Uterus (tissue), 4 donors: ENCODE results near the gene KIF11. TPM values are rescaled to one million over a fixed set of nuclear protein-coding genes. Genes with fewer than 3 reads are reported as not detected.
A peak's percentile ranks its signal among the peaks of the same experiment; 100 is the strongest.

Source experiments
- DNase-seq, 2 donors: peaks; one replicate each; pipeline ENCODE4 v3.0.0-alpha.2; 2019 to 2020
- H3K27ac ChIP-seq, 2 donors: fragments of 200-600 bp; sonication (generic); 1 replicate in 1 of 2; 2 replicates in 1 of 2; pipeline ENCODE4 v1.5.1; 2016 to 2018
- H3K27me3 ChIP-seq, 2 donors: fragments of 200-600 bp; sonication (generic); one replicate each; pipeline ENCODE4 v1.5.1; 2018 to 2019; ENCODE audit warnings: control low read depth in 1 of 2
- H3K36me3 ChIP-seq, 2 donors: fragments of 200-600 bp; sonication (generic); one replicate each; pipeline ENCODE4 v1.5.1; 2019; ENCODE audit warnings: control low read depth in 1 of 2
- H3K4me1 ChIP-seq, 2 donors: fragments of 200-600 bp; sonication (generic); one replicate each; pipeline ENCODE4 v1.5.1; 2018 to 2019; ENCODE audit warnings: control low read depth in 1 of 2
- H3K4me3 ChIP-seq, 2 donors: fragments of 200-600 bp; sonication (generic); 1 replicate in 1 of 2; 2 replicates in 1 of 2; pipeline ENCODE4 v1.5.1; 2018 to 2019; ENCODE audit warnings: mild to moderate bottlenecking in 1 of 2
- H3K9me3 ChIP-seq, 2 donors: fragments of 200-600 bp; sonication (generic); one replicate each; pipeline ENCODE4 v1.5.1; 2019; ENCODE audit warnings: control low read depth in 1 of 2
- CTCF ChIP-seq, 4 experiments: fragments of 200-600 bp in 2 of 4; fragments of 450-650 bp in 2 of 4; sonication (generic) in 2 of 4; IDR thresholded peaks; one replicate each; pipeline ENCODE4 v1.5.1; 2016 to 2019; ENCODE audit warnings: antibody characterized with exemption in 4 of 4, mild to moderate bottlenecking in 2 of 4, moderate library complexity in 1 of 4
- POLR2A ChIP-seq, 2 donors: fragments of 450-650 bp; IDR thresholded peaks; one replicate each; pipeline ENCODE4 v1.6.1; 2016; ENCODE audit warnings: antibody characterized with exemption in 2 of 2, mild to moderate bottlenecking in 1 of 2, moderate library complexity in 1 of 2
- intact Hi-C: fragments of 100-400 bp; cut with DNase I; formaldehyde crosslinking; loops from one replicate; pipeline ENCODE4 v1.15.1; 2023; ENCODE audit warnings: low total_unique reads
- total RNA-seq, 4 donors: library from RNA; depleted of rRNA in 3 of 4; stranded (reverse); fragments of >200 nt in 3 of 4; gene quantifications; one replicate each; pipeline versions ENCODE4 v1.1.0 to v1.2.4, GENCODE V29; 2014 to 2023
- donor health status: DM: yes; HTN: yes; CAD: no.

The KIF11 gene
- total RNA-seq, 4 donors from 2014 or later, result 1.0 to 31.0 TPM; not detected in 2

GRCh38 chr10:92696606-92697383, 103.9 kb downstream of the KIF11 start:
- intact Hi-C loops, result no loop called here
- Histone ChIP-seq H3K9me3 (no peaks in the 10 kb centered on the region), H3K27me3 (peaks cover 0 to 24% of the 10 kb centered on the region in 2 donors), H3K36me3 (no peaks in the 10 kb centered on the region), H3K27ac (no peak overlapping the region), H3K4me3 (no peak overlapping the region), H3K4me1 (no peaks in the 10 kb centered on the region)
- DNase-seq, result no peak
- TF ChIP-seq POLR2A (IDR thresholded peaks at IDR 0.05) (no peak), CTCF (IDR thresholded peaks at IDR 0.05) (no peak)

- Histone ChIP-seq H3K4me1 (no peaks in the 10 kb centered on the region), H3K27me3 (peaks cover 0 to 22% of the 10 kb centered on the region in 2 donors), H3K27ac (no peak overlapping the region), H3K9me3 (no peaks in the 10 kb centered on the region), H3K4me3 (no peak overlapping the region), H3K36me3 (no peaks in the 10 kb centered on the region)
- no peak for DNase-seq
- intact Hi-C loops, result no loop called here
- TF ChIP-seq CTCF (IDR thresholded peaks at IDR 0.05) (no peak), POLR2A (IDR thresholded peaks at IDR 0.05) (no peak)
These were observed 105.0 kb downstream of the KIF11 start for GRCh38 chr10:92697663-92698511.

- no peak overlapping the region for H3K27ac ChIP-seq
- TF ChIP-seq POLR2A (IDR thresholded peaks at IDR 0.05) (no peak), CTCF (IDR thresholded peaks at IDR 0.05) (no peak)
- intact Hi-C loops, result no loop called here
- H3K27me3 ChIP-seq, result peaks cover 0 to 11% of the 10 kb centered on the region in 2 donors
- DNase-seq, result no peak
- H3K4me3 ChIP-seq, result peak overlapping the region; percentile 12 to 18
- no peaks in the 10 kb centered on the region for H3K36me3 ChIP-seq
- no peaks in the 10 kb centered on the region for H3K4me1 ChIP-seq
- H3K9me3 ChIP-seq, result no peaks in the 10 kb centered on the region
These were observed 106.2 kb downstream of the KIF11 start for GRCh38 chr10:92699193-92699517.

- Histone ChIP-seq H3K4me3 (peak overlapping the region; percentile 12 to 18), H3K27me3 (peaks cover 0 to 9% of the 10 kb centered on the region in 2 donors), H3K36me3 (no peaks in the 10 kb centered on the region), H3K4me1 (no peaks in the 10 kb centered on the region), H3K27ac (no peak overlapping the region), H3K9me3 (no peaks in the 10 kb centered on the region)
- no peak for DNase-seq
- intact Hi-C loops, result no loop called here
- TF ChIP-seq CTCF (IDR thresholded peaks at IDR 0.05) (no peak), POLR2A (IDR thresholded peaks at IDR 0.05) (no peak)
These were observed 106.8 kb downstream of the KIF11 start for GRCh38 chr10:92699518-92700381.
